ENCODE results near the gene LRCOL1.

- TF ChIP-seq CTCF (IDR thresholded peaks at IDR 0.05) (no peak), REST (IDR thresholded peaks at IDR 0.05; ENCODE audit: insufficient read depth in 1 of 2, low read depth in 2 of 2, low read length in 1 of 2) (no peak), SIN3A (IDR thresholded peaks at IDR 0.05; ENCODE audit: borderline replicate concordance, insufficient read depth, low read depth, low read length) (no peak), POLR2AphosphoS5 (IDR thresholded peaks at IDR 0.05; ENCODE audit: low read depth, low read length) (no peak)
Observed at GRCh38 chr12:132575661-132576060, 34.7 kb downstream of the LRCOL1 start.

Measured in Panc1 (cell line).